Chondrocyte (in vitro differentiated cells): Measurements from ENCODE around the gene EXOSC6. TPM values are rescaled to one million over a fixed set of nuclear protein-coding genes. Genes with fewer than 3 reads are reported as not detected.
"Not testable (repeated sequence)": the region's sequence is repeated elsewhere in the genome, so short reads cannot be mapped to it uniquely, and the experiment has no call there.

Experiments used
- DNase-seq: peaks from one replicate; pipeline ENCODE4 v3.0.0; 2021; ENCODE audit warnings: mixed read lengths, low spot score
- H3K27ac Mint-ChIP-seq: one replicate; pipeline ENCODE4 v1.8.0; 2021; ENCODE audit warnings: mild to moderate bottlenecking, moderate library complexity, mixed read lengths; ENCODE audit not compliant: unreplicated experiment
- H3K27me3 Mint-ChIP-seq: 2 replicates; pipeline ENCODE4 v1.8.0; 2021; ENCODE audit warnings: low read depth, mixed read lengths
- H3K36me3 Mint-ChIP-seq: 2 replicates; pipeline ENCODE4 v1.8.0; 2021; ENCODE audit warnings: low read depth, mixed read lengths
- H3K4me1 Mint-ChIP-seq: 2 replicates; pipeline ENCODE4 v1.8.0; 2021; ENCODE audit warnings: low read depth, mild to moderate bottlenecking, mixed read lengths
- H3K4me3 Mint-ChIP-seq: one replicate; pipeline ENCODE4 v1.8.0; 2021; ENCODE audit warnings: mild to moderate bottlenecking, moderate library complexity, mixed read lengths; ENCODE audit not compliant: unreplicated experiment
- H3K9me3 Mint-ChIP-seq: 2 replicates; pipeline ENCODE4 v1.8.0; 2021; ENCODE audit warnings: low read depth, mixed read lengths
- total RNA-seq: library from RNA; stranded (reverse); gene quantifications from 3 replicates; pipeline ENCODE4 v1.2.1, GENCODE V29; 2021

The EXOSC6 gene
- total RNA-seq, 1 donor from 2014 or later: 66.6 TPM

DNA sequence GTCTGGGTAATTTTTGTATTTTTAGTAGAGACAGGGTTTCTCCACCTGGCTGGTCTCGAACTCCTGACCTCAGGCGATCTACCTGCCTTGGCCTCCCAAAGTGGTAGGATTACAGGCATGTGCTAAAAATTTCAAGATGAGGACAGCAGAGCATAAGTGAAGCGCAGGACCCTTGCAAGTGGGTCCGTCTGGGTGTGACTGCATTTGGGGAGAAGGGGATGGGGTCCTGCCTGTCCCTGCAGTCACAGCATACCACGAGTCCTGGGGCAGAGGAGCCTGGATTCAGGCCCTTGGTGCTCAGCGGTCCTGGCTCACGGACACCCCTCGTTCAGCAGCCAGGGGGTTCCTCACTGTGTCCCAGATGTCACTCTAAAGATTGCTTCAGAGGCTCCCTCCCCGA lies 53.5 kb downstream of the EXOSC6 start:
- not testable (repeated sequence) for H3K27ac Mint-ChIP-seq, H3K36me3 Mint-ChIP-seq, DNase-seq, H3K9me3 Mint-ChIP-seq, H3K27me3 Mint-ChIP-seq, H3K4me1 Mint-ChIP-seq, H3K4me3 Mint-ChIP-seq

DNA sequence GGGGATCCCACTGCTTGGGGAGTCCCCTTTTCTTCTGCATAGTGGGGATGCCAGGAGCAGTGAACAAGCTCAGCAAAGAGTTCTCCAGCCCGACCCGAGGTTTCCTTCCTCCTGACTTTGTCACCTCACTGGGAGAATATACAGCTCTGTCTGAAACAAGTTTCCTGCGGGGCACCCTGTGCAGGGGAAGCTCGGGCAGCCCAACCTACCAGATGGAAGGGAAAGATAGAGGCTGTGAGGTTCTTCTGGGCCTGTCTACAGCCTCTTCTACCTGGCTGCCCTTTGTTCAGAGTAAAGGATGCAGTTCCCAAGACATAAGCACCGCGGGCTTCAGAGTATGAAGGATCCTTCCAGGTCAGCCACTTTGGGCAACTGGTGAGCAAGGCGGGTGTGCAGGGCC lies 54.1 kb downstream of the EXOSC6 start:
- not testable (repeated sequence) for H3K36me3 Mint-ChIP-seq, H3K4me1 Mint-ChIP-seq, H3K27ac Mint-ChIP-seq, H3K9me3 Mint-ChIP-seq, DNase-seq, H3K27me3 Mint-ChIP-seq, H3K4me3 Mint-ChIP-seq

Other genes starting within 250 kb of the EXOSC6 start
- 22.8 to 29.2 TPM (median 23.7 TPM) in 3 replicates for gene PDPR, start 137.6 kb downstream of the EXOSC6 start, total RNA-seq
- gene CLEC18C, start 78.2 kb downstream of the EXOSC6 start, total RNA-seq: 0.34 TPM in 1 of 3 replicates, not detected in the others
- 92.2 to 243 TPM (median 234 TPM) in 3 replicates for gene AARS1, start 37.6 kb upstream of the EXOSC6 start, total RNA-seq
- 22.9 to 26.0 TPM (median 24.5 TPM) in 3 replicates for gene DDX19B, start 47.2 kb upstream of the EXOSC6 start, total RNA-seq
- gene DDX19A, start 95.0 kb upstream of the EXOSC6 start, total RNA-seq: 32.4 to 48.3 TPM (median 34.0 TPM) in 3 replicates
- 71.9 to 76.4 TPM (median 72.1 TPM) in 3 replicates for gene ST3GAL2, start 187.2 kb upstream of the EXOSC6 start, total RNA-seq
- gene FCSK, start 202.7 kb upstream of the EXOSC6 start, total RNA-seq: 9.2 to 12.9 TPM (median 11.5 TPM) in 3 replicates